WTC11 (cell line): ENCODE data around the gene CENPL. TPM values are rescaled to one million over a fixed set of nuclear protein-coding genes. Genes with fewer than 3 reads are reported as not detected.

ENCODE experiments used
- ATAC-seq: fragments of 200-7000 bp; cut with Tn5 transposase; 2 replicates; pipeline ENCODE4 v1.10.0; 2021; ENCODE audit warnings: mild to moderate bottlenecking, moderate library complexity
- Bru-seq: library from RNA; stranded (reverse); fragments of 400-500 nt; gene quantifications from one replicate; lab custom pipeline; 2021; lab: Mats Ljungman, UMichigan
- CTCF ChIA-PET: fragments of 300-600 bp; sonication (Branson Sonifier 250); formaldehyde crosslinking; loops from one replicate; lab custom pipeline; 2021; ENCODE audit warnings: antibody characterized with exemption; lab: Charles Lee
- POLR2A ChIA-PET: fragments of 350-600 bp; sonication (Branson Sonifier 250); formaldehyde crosslinking; loops from one replicate; lab custom pipeline; 2021; ENCODE audit warnings: antibody characterized with exemption; lab: Charles Lee
- DNase-seq: peaks from one replicate; pipeline ENCODE4 v3.0.0; 2021; ENCODE audit warnings: low spot score
- H3K27ac Mint-ChIP-seq: 2 replicates; pipeline ENCODE4 v1.8.0; 2021; ENCODE audit warnings: mixed read lengths
- H3K27me3 Mint-ChIP-seq: 2 replicates; pipeline ENCODE4 v1.8.0; 2021; ENCODE audit warnings: low read depth, mild to moderate bottlenecking, moderate library complexity, mixed read lengths
- H3K36me3 Mint-ChIP-seq: 2 replicates; pipeline ENCODE4 v1.8.0; 2021; ENCODE audit warnings: mixed read lengths
- H3K4me1 Mint-ChIP-seq: 2 replicates; pipeline ENCODE4 v1.8.0; 2022; ENCODE audit warnings: mixed read lengths
- H3K4me3 Mint-ChIP-seq: 2 replicates; pipeline ENCODE4 v1.8.0; 2021; ENCODE audit warnings: mild to moderate bottlenecking, moderate library complexity, mixed read lengths
- H3K9me3 Mint-ChIP-seq: 2 replicates; pipeline ENCODE4 v1.8.0; 2021; ENCODE audit warnings: mixed read lengths
- AR ChIP-seq: fragments of 250-450 bp; sonication (Bioruptor Pico); IDR thresholded peaks from 2 replicates; pipeline ENCODE4 v1.9.0; 2021; ENCODE audit warnings: mild to moderate bottlenecking
- ARID4B ChIP-seq: sonication (generic); formaldehyde crosslinking; IDR thresholded peaks from 2 replicates; pipeline ENCODE4 v1.8.0; 2023; ENCODE audit warnings: missing genetic modification reagents, mild to moderate bottlenecking, borderline replicate concordance
- ATF1 ChIP-seq: sonication (generic); formaldehyde crosslinking; IDR thresholded peaks from 2 replicates; pipeline ENCODE4 v1.8.1; 2023; ENCODE audit warnings: mild to moderate bottlenecking, moderate library complexity, missing genetic modification reagents
- ATF3 ChIP-seq: sonication (generic); formaldehyde crosslinking; conservative IDR thresholded peaks from 2 replicates; pipeline ENCODE4 v1.8.1; 2022; ENCODE audit warnings: mild to moderate bottlenecking, missing genetic modification reagents
- E2F4 ChIP-seq: sonication (generic); formaldehyde crosslinking; IDR thresholded peaks from 2 replicates; pipeline ENCODE4 v1.8.1; 2022; ENCODE audit warnings: low read depth, mild to moderate bottlenecking, moderate library complexity, missing genetic modification reagents, borderline replicate concordance
- FOXK1 ChIP-seq: sonication (generic); formaldehyde crosslinking; IDR thresholded peaks from 2 replicates; pipeline ENCODE4 v1.8.0; 2022; ENCODE audit warnings: mild to moderate bottlenecking, moderate library complexity, missing genetic modification reagents
- FOXP4 ChIP-seq: sonication (generic); formaldehyde crosslinking; IDR thresholded peaks from 2 replicates; pipeline ENCODE4 v1.8.0; 2022; ENCODE audit warnings: mild to moderate bottlenecking, missing genetic modification reagents
- GABPB1 ChIP-seq: sonication (generic); formaldehyde crosslinking; IDR thresholded peaks from 2 replicates; pipeline ENCODE4 v1.8.1; 2023; ENCODE audit warnings: mild to moderate bottlenecking, missing genetic modification reagents
- KAT7 ChIP-seq: sonication (generic); formaldehyde crosslinking; IDR thresholded peaks from 2 replicates; pipeline ENCODE4 v1.8.1; 2023; ENCODE audit warnings: missing genetic modification reagents, mild to moderate bottlenecking, borderline replicate concordance
- MYBL2 ChIP-seq: sonication (generic); formaldehyde crosslinking; IDR thresholded peaks from 2 replicates; pipeline ENCODE4 v1.8.1; 2023; ENCODE audit warnings: mild to moderate bottlenecking, moderate library complexity, missing genetic modification reagents
- NFYB ChIP-seq: sonication (generic); formaldehyde crosslinking; conservative IDR thresholded peaks from 2 replicates; pipeline ENCODE4 v1.8.0; 2022; ENCODE audit warnings: low read depth, missing genetic modification reagents
- SMAD3 ChIP-seq: sonication (generic); formaldehyde crosslinking; IDR thresholded peaks from 2 replicates; pipeline ENCODE4 v1.8.0; 2022; ENCODE audit warnings: missing genetic modification reagents, mild to moderate bottlenecking, borderline replicate concordance
- SP1 ChIP-seq: sonication (generic); formaldehyde crosslinking; conservative IDR thresholded peaks from 2 replicates; pipeline ENCODE4 v1.8.1; 2022; ENCODE audit warnings: missing genetic modification reagents
- TCF7 ChIP-seq: sonication (generic); formaldehyde crosslinking; IDR thresholded peaks from 2 replicates; pipeline ENCODE4 v1.8.0; 2022; ENCODE audit warnings: mild to moderate bottlenecking, low read depth, missing genetic modification reagents, moderate library complexity
- TEAD1 ChIP-seq: sonication (generic); formaldehyde crosslinking; IDR thresholded peaks from 2 replicates; pipeline ENCODE4 v1.8.0; 2022; ENCODE audit warnings: mild to moderate bottlenecking, missing genetic modification reagents
- TEAD4 ChIP-seq: sonication (generic); formaldehyde crosslinking; IDR thresholded peaks from 2 replicates; pipeline ENCODE4 v1.8.0; 2022; ENCODE audit warnings: mild to moderate bottlenecking, missing genetic modification reagents
- USF1 ChIP-seq: sonication (generic); formaldehyde crosslinking; IDR thresholded peaks from 2 replicates; pipeline ENCODE4 v1.8.0; 2022; ENCODE audit warnings: mild to moderate bottlenecking, missing genetic modification reagents
- USF2 ChIP-seq: sonication (generic); formaldehyde crosslinking; IDR thresholded peaks from 2 replicates; pipeline ENCODE4 v1.8.1; 2023; ENCODE audit warnings: mild to moderate bottlenecking, missing genetic modification reagents, moderate library complexity
- ZBTB43 ChIP-seq: sonication (generic); formaldehyde crosslinking; IDR thresholded peaks from 2 replicates; pipeline ENCODE4 v1.8.1; 2023; ENCODE audit warnings: mild to moderate bottlenecking, missing genetic modification reagents
- ZNF232 ChIP-seq: sonication (generic); formaldehyde crosslinking; IDR thresholded peaks from 2 replicates; pipeline ENCODE4 v1.8.0; 2022; ENCODE audit warnings: mild to moderate bottlenecking, missing genetic modification reagents
- long read RNA-seq, 3 experiments: library from RNA in 1 of 3; library from capped mRNA in 1 of 3; library from polyadenylated mRNA in 1 of 3; unstranded in 2 of 3; stranded (forward) in 1 of 3; transcript quantifications; one replicate each; pipeline ENCODE4 v2.0.0, GENCODE V29; 2021
- total RNA-seq: library from RNA; stranded (reverse); gene quantifications from 3 replicates; pipeline ENCODE4 v1.2.3, GENCODE V29; 2021

CENPL gene
- total RNA-seq (17.2 to 20.1 TPM (median 18.3 TPM) in 3 replicates), Bru-seq, nascent RNA (percentile 83 among the genes with signal in this experiment)
- long read RNA-seq, experiment 1, transcript CENPL-203 (6 exons, 1,771 nt): major isoform, 7 of 52 reads
- long read RNA-seq, experiment 1, partial matches to known transcripts: 5 of 52 reads
- long read RNA-seq, experiment 1, other reads (novel, unspliced or antisense): 37 of 52 reads
- long read RNA-seq, experiment 2, partial matches to known transcripts: 2 of 13 reads
- long read RNA-seq, experiment 2, other reads (novel, unspliced or antisense): 10 of 13 reads
- long read RNA-seq, experiment 3, partial matches to known transcripts: 0 of 14 reads
- long read RNA-seq, experiment 3, other reads (novel, unspliced or antisense): 8 of 14 reads

- CTCF ChIA-PET: interaction anchor here (0.6 to 3.6 kb wide), 5 partner anchors 44 to 460 kb away, joined by 3 to 11 read pairs (median 3); partner anchors contain the start of genes PRDX6 and ZBTB37
- Mint-ChIP-seq H3K27ac (peak within 1 kb of the TSS; percentile 99), H3K4me1 (peaks cover 16% of the 10 kb centered on the region), H3K27me3 (no peaks in the 10 kb centered on the region), H3K4me3 (peak within 1 kb of the TSS; percentile 99), H3K9me3 (no peaks in the 10 kb centered on the region), H3K36me3 (peaks cover 35% of the 10 kb centered on the region)
- POLR2A ChIA-PET: interaction anchor here (0.6 to 2.2 kb wide), 8 partner anchors 22 to 395 kb away, joined by 3 to 19 read pairs (median 4); partner anchors contain the start of genes GAS5, KLHL20, PRDX6 and ZBTB37
- DNase-seq (peak; percentile 91), ATAC-seq (peak; percentile 93)
- TF ChIP-seq SMAD3 (CRISPR knock-in tag) (peak; percentile 46; the same call in 1 of the 2 replicates), SP1 (CRISPR knock-in tag) (peak; percentile 62), ZBTB43 (CRISPR knock-in tag) (0 out of 2 replicates have a peak, but pooled peaks have one; percentile 52), AR (CRISPR knock-in tag) (no peak), TEAD4 (CRISPR knock-in tag) (no peak), TEAD1 (CRISPR knock-in tag) (peak; percentile 52; the same call in 1 of the 2 replicates), FOXK1 (peak; percentile 71; the same call in 1 of the 2 replicates), ZNF232 (CRISPR knock-in tag) (peak; percentile 66; the same call in 1 of the 2 replicates), ARID4B (CRISPR knock-in tag) (peak; percentile 40; the same call in 1 of the 2 replicates), ATF3 (CRISPR knock-in tag) (no peak), TCF7 (CRISPR knock-in tag) (no peak), NFYB (CRISPR knock-in tag) (peak; percentile 42; the same call in 1 of the 2 replicates), USF1 (CRISPR knock-in tag) (peak; percentile 55; the same call in 1 of the 2 replicates), ATF1 (CRISPR knock-in tag) (no peak), KAT7 (CRISPR knock-in tag) (0 out of 2 replicates have a peak, but pooled peaks have one; percentile 47), MYBL2 (CRISPR knock-in tag) (peak; percentile 99), E2F4 (CRISPR knock-in tag) (peak; percentile 63; the same call in 1 of the 2 replicates), USF2 (peak; percentile 43; the same call in 1 of the 2 replicates), GABPB1 (CRISPR knock-in tag) (peak; percentile 71), FOXP4 (CRISPR knock-in tag) (0 out of 2 replicates have a peak, but pooled peaks have one; percentile 19)
Observed at GRCh38 chr1:173824315-173825081, at the start of gene CENPL, which contains the start of gene DARS2. TSS of gene CENPL (minus strand) at chr1:173824883. CDS start at chr1:173811299, 13,584 bp downstream. TSS of gene DARS2 (plus strand) at chr1:173824673. CDS start at chr1:173825230, 557 bp downstream.
